A549 (cell line): ENCODE measurements around the gene PHIP. TPM values are rescaled to one million over a fixed set of nuclear protein-coding genes. Genes with fewer than 3 reads are reported as not detected.

Experiments
- ATAC-seq, 2 experiments: fragments of 200-7000 bp in 1 of 2; fragments of >200 bp in 1 of 2; cut with Nextera tagmentation in 1 of 2; cut with Tn5 transposase in 1 of 2; 3 replicates each; pipeline versions ENCODE4 v1.8.0 to v1.9.1; 2018 to 2020; ENCODE audit warnings: mild to moderate bottlenecking in 1 of 2, moderate library complexity in 1 of 2
- CTCF ChIA-PET: fragments of 300-600 bp; sonication (Branson Sonifier 250); formaldehyde crosslinking; extraction: SDS; loops from one replicate; lab custom pipeline; 2021; ENCODE audit warnings: antibody characterized with exemption, inconsistent platforms; lab: Yijun Ruan, JAX
- POLR2A ChIA-PET: fragments of 350-600 bp; formaldehyde crosslinking; extraction: SDS; loops from one replicate; lab custom pipeline; 2021; ENCODE audit warnings: antibody characterized with exemption, inconsistent platforms; lab: Yijun Ruan, JAX
- DNase-seq, 2 experiments: peaks; one replicate each; pipeline versions ENCODE4 v3.0.0 to v3.0.0-alpha.2; 2011 to 2016; ENCODE audit warnings: low read depth in 1 of 2, low spot score in 1 of 2
- FAIRE-seq: peaks from 2 replicates; lab custom pipeline; 2011; peaks lifted over from hg19 to GRCh38; lab: Jason Lieb, UNC
- H3K27ac ChIP-seq, 2 experiments: fragments of >200 bp; sonication (Bioruptor Twin); formaldehyde crosslinking; 3 replicates each; pipeline ENCODE4 v1.5.1; 2016 to 2017
- H3K4me1 ChIP-seq: fragments of >200 bp; sonication (Bioruptor Twin); formaldehyde crosslinking; 3 replicates; pipeline ENCODE4 v1.6.1; 2016
- H3K4me2 ChIP-seq: fragments of >200 bp; sonication (Bioruptor Twin); formaldehyde crosslinking; 3 replicates; pipeline ENCODE4 v1.6.1; 2016
- H3K4me3 ChIP-seq: fragments of >200 bp; sonication (Bioruptor Twin); formaldehyde crosslinking; 3 replicates; pipeline ENCODE4 v1.5.1; 2016
- H3K9me3 ChIP-seq: fragments of >200 bp; sonication (Bioruptor Twin); formaldehyde crosslinking; 3 replicates; pipeline ENCODE4 v1.6.1; 2016
- BCL3 ChIP-seq: fragments of >200 bp; sonication (Bioruptor Twin); formaldehyde crosslinking; IDR thresholded peaks from 3 replicates; pipeline ENCODE4 v1.6.1; 2016
- CHD2 ChIP-seq: fragments of 150-350 bp; IDR thresholded peaks from 2 replicates; pipeline ENCODE4 v1.6.1; 2014; ENCODE audit warnings: low read length; ENCODE audit not compliant: partially characterized antibody
- EHF ChIP-seq: fragments of 250-450 bp; sonication (Bioruptor Pico); IDR thresholded peaks from 2 replicates; pipeline ENCODE4 v1.5.0; 2020; ENCODE audit warnings: mild to moderate bottlenecking
- ESRRA ChIP-seq: fragments of 150-350 bp; IDR thresholded peaks from 2 replicates; pipeline ENCODE4 v1.6.1; 2014; ENCODE audit warnings: mild to moderate bottlenecking, low read length, borderline replicate concordance
- FOSB ChIP-seq: fragments of 250-450 bp; sonication (Bioruptor Pico); IDR thresholded peaks from 2 replicates; pipeline ENCODE4 v1.5.0; 2020; ENCODE audit warnings: mild to moderate bottlenecking, moderate library complexity
- FOSL2 ChIP-seq, 2 experiments: fragments of 450-650 bp in 1 of 2; fragments of >200 bp in 1 of 2; sonication (Bioruptor Twin) in 1 of 2; formaldehyde crosslinking; IDR thresholded peaks; 2 replicates each; pipeline versions ENCODE4 v1.5.0 to v1.6.1; 2016 to 2020; ENCODE audit warnings: mild to moderate bottlenecking in 1 of 2, moderate library complexity in 1 of 2
- GATA3 ChIP-seq: IDR thresholded peaks from 2 replicates; pipeline ENCODE4 v1.6.1; 2012; ENCODE audit warnings: borderline replicate concordance
- HDAC2 ChIP-seq: fragments of 200-600 bp; sonication (generic); IDR thresholded peaks from 2 replicates; pipeline ENCODE4 v1.6.1; 2016
- HOXA7 ChIP-seq: fragments of 250-450 bp; sonication (Bioruptor Pico); IDR thresholded peaks from 2 replicates; pipeline ENCODE4 v1.5.0; 2020; ENCODE audit warnings: mild to moderate bottlenecking, moderate library complexity
- KDM5A ChIP-seq: fragments of 200-600 bp; sonication (generic); IDR thresholded peaks from 2 replicates; pipeline ENCODE4 v1.6.1; 2016; ENCODE audit warnings: antibody characterized with exemption, mild to moderate bottlenecking
- NFE2L2 ChIP-seq: fragments of 150-350 bp; conservative IDR thresholded peaks from 2 replicates; pipeline ENCODE4 v1.6.1; 2014; ENCODE audit warnings: low read length
- NPAS2 ChIP-seq: fragments of 250-450 bp; sonication (Bioruptor Pico); IDR thresholded peaks from 2 replicates; pipeline ENCODE4 v1.8.0; 2022; ENCODE audit warnings: mild to moderate bottlenecking, moderate library complexity, borderline replicate concordance
- PBX3 ChIP-seq: IDR thresholded peaks from 2 replicates; pipeline ENCODE4 v1.6.1; 2012
- POLR2A ChIP-seq: IDR thresholded peaks from 2 replicates; pipeline ENCODE4 v1.6.1; 2012; ENCODE audit warnings: mild to moderate bottlenecking, low read length
- RARB ChIP-seq: fragments of 250-450 bp; sonication (Bioruptor Pico); IDR thresholded peaks from 2 replicates; pipeline ENCODE4 v1.8.0; 2021; ENCODE audit warnings: mild to moderate bottlenecking, moderate library complexity
- RCOR1 ChIP-seq: fragments of 150-350 bp; IDR thresholded peaks from 2 replicates; pipeline ENCODE4 v1.6.1; 2014; ENCODE audit warnings: antibody characterized with exemption, low read length, low read depth
- RNF2 ChIP-seq: fragments of 200-600 bp; sonication (generic); IDR thresholded peaks from 2 replicates; pipeline ENCODE4 v1.6.1; 2016; ENCODE audit warnings: low read depth, mild to moderate bottlenecking, antibody characterized with exemption, moderate library complexity, borderline replicate concordance
- SMC3 ChIP-seq: fragments of >200 bp; sonication (Bioruptor Twin); formaldehyde crosslinking; IDR thresholded peaks from 3 replicates; pipeline ENCODE4 v1.6.1; 2018; ENCODE audit warnings: inconsistent platforms
- SREBF2 ChIP-seq: fragments of 450-650 bp; IDR thresholded peaks from 2 replicates; pipeline ENCODE4 v1.6.1; 2014; ENCODE audit warnings: mild to moderate bottlenecking, moderate library complexity
- ZC3H11A ChIP-seq: fragments of 450-650 bp; IDR thresholded peaks from 2 replicates; pipeline ENCODE4 v1.6.1; 2014; ENCODE audit warnings: antibody characterized with exemption, mild to moderate bottlenecking
- WGBS: methylation state at CpG from one replicate; pipeline ENCODE4 v1.1.6; 2017; ENCODE audit errors: missing lambda C conversion rate; 5-methylcytosine and 5-hydroxymethylcytosine counted together
- polyA plus RNA-seq, 4 experiments: library from polyadenylated mRNA; depleted of rRNA in 3 of 4; stranded (reverse); fragments of >200 nt; fragmentation: RNase III in 1 of 4; extraction: RNeasy Plus Mini Kit Qiagen cat#74134 plus additional on column Dnase treatment in 1 of 4; gene quantifications; 2 replicates in 3 of 4; 3 replicates in 1 of 4; pipeline ENCODE4 v1.2.3, GENCODE V29; 2011 to 2017
- TF ChIP-seq, protein P1 (sequence below): fragments of 450-650 bp; IDR thresholded peaks from 2 replicates; pipeline ENCODE4 v1.6.1; 2014; ENCODE audit warnings: antibody characterized with exemption
- TF ChIP-seq, protein P2 (sequence below): fragments of >200 bp; sonication (Bioruptor Twin); formaldehyde crosslinking; IDR thresholded peaks from 3 replicates; pipeline ENCODE4 v1.5.1; 2016
- TF ChIP-seq, protein P3 (sequence below): fragments of 200-600 bp; sonication (generic); IDR thresholded peaks from 2 replicates; pipeline ENCODE4 v1.6.1; 2016; ENCODE audit warnings: antibody characterized with exemption, mild to moderate bottlenecking, moderate library complexity
- TF ChIP-seq, protein P4 (sequence below): IDR thresholded peaks from 2 replicates; pipeline ENCODE4 v1.6.1; 2012
- TF ChIP-seq, protein P5 (sequence below): fragments of 250-450 bp; sonication (Bioruptor Pico); IDR thresholded peaks from 2 replicates; pipeline ENCODE4 v1.5.0; 2021; ENCODE audit warnings: mild to moderate bottlenecking, moderate library complexity, borderline replicate concordance

PHIP gene
- polyA plus RNA-seq, 2 of the 4 experiments (the other 2 are of a cell fraction), result 7.2 to 14.9 TPM

GRCh38 chr6:79030023-79030422 lies 48.0 kb downstream of the PHIP start:
- H3K27ac ChIP-seq, result no peak overlapping the region
- DNase-seq, result no peak
- ChIA-PET CTCF (no interaction called here), POLR2A (no interaction called here)
- TF ChIP-seq, protein P1, sequence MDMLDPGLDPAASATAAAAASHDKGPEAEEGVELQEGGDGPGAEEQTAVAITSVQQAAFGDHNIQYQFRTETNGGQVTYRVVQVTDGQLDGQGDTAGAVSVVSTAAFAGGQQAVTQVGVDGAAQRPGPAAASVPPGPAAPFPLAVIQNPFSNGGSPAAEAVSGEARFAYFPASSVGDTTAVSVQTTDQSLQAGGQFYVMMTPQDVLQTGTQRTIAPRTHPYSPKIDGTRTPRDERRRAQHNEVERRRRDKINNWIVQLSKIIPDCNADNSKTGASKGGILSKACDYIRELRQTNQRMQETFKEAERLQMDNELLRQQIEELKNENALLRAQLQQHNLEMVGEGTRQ, result no peak
- TF ChIP-seq BCL3 (no peak), POLR2A (no peak), FOSL2 (IDR thresholded peaks at IDR 0.05) (no peak), FOSL2 (CRISPR knock-in tag; IDR thresholded peaks at IDR 0.05) (no peak), HDAC2 (no peak), NFE2L2 (no peak), ESRRA (no peak), SREBF2 (no peak), RCOR1 (no peak), GATA3 (no peak), PBX3 (no peak), EHF (CRISPR knock-in tag) (no peak), CHD2 (no peak), KDM5A (no peak), SMC3 (no peak), RNF2 (no peak), ZC3H11A (no peak)
- TF ChIP-seq, protein P2, sequence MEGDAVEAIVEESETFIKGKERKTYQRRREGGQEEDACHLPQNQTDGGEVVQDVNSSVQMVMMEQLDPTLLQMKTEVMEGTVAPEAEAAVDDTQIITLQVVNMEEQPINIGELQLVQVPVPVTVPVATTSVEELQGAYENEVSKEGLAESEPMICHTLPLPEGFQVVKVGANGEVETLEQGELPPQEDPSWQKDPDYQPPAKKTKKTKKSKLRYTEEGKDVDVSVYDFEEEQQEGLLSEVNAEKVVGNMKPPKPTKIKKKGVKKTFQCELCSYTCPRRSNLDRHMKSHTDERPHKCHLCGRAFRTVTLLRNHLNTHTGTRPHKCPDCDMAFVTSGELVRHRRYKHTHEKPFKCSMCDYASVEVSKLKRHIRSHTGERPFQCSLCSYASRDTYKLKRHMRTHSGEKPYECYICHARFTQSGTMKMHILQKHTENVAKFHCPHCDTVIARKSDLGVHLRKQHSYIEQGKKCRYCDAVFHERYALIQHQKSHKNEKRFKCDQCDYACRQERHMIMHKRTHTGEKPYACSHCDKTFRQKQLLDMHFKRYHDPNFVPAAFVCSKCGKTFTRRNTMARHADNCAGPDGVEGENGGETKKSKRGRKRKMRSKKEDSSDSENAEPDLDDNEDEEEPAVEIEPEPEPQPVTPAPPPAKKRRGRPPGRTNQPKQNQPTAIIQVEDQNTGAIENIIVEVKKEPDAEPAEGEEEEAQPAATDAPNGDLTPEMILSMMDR, result no peak
- TF ChIP-seq, protein P3, sequence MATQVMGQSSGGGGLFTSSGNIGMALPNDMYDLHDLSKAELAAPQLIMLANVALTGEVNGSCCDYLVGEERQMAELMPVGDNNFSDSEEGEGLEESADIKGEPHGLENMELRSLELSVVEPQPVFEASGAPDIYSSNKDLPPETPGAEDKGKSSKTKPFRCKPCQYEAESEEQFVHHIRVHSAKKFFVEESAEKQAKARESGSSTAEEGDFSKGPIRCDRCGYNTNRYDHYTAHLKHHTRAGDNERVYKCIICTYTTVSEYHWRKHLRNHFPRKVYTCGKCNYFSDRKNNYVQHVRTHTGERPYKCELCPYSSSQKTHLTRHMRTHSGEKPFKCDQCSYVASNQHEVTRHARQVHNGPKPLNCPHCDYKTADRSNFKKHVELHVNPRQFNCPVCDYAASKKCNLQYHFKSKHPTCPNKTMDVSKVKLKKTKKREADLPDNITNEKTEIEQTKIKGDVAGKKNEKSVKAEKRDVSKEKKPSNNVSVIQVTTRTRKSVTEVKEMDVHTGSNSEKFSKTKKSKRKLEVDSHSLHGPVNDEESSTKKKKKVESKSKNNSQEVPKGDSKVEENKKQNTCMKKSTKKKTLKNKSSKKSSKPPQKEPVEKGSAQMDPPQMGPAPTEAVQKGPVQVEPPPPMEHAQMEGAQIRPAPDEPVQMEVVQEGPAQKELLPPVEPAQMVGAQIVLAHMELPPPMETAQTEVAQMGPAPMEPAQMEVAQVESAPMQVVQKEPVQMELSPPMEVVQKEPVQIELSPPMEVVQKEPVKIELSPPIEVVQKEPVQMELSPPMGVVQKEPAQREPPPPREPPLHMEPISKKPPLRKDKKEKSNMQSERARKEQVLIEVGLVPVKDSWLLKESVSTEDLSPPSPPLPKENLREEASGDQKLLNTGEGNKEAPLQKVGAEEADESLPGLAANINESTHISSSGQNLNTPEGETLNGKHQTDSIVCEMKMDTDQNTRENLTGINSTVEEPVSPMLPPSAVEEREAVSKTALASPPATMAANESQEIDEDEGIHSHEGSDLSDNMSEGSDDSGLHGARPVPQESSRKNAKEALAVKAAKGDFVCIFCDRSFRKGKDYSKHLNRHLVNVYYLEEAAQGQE, result no peak
- FAIRE-seq, result no peak
- no peak for ATAC-seq
- no peaks in the 10 kb centered on the region for H3K9me3 ChIP-seq
- no peak overlapping the region for H3K4me2 ChIP-seq
- H3K4me3 ChIP-seq, result no peak overlapping the region
- 89% methylated on average over 2 of the region's 2 CpGs for WGBS
- no peaks in the 10 kb centered on the region for H3K4me1 ChIP-seq

GRCh38 chr6:79028641-79029314 lies 49.3 kb downstream of the PHIP start:
- H3K9me3 ChIP-seq, result no peaks in the 10 kb centered on the region
- 97% methylated on average over 1 of the region's 1 CpG for WGBS
- CTCF ChIA-PET, result no interaction called here
- H3K27ac ChIP-seq, result no peak overlapping the region
- no peak for FAIRE-seq
- DNase-seq, result no peak
- no peak overlapping the region for H3K4me2 ChIP-seq
- TF ChIP-seq, protein P4, sequence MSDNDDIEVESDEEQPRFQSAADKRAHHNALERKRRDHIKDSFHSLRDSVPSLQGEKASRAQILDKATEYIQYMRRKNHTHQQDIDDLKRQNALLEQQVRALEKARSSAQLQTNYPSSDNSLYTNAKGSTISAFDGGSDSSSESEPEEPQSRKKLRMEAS, result no peak
- TF ChIP-seq RARB, result no peak
- TF ChIP-seq NFE2L2, result no peak
- TF ChIP-seq NPAS2 (CRISPR knock-in tag), result no peak
- no peak for TF ChIP-seq FOSL2 (IDR thresholded peaks at IDR 0.05)
- TF ChIP-seq FOSL2 (CRISPR knock-in tag; IDR thresholded peaks at IDR 0.05), result no peak
- TF ChIP-seq FOSB (CRISPR knock-in tag), result no peak
- TF ChIP-seq, protein P5, sequence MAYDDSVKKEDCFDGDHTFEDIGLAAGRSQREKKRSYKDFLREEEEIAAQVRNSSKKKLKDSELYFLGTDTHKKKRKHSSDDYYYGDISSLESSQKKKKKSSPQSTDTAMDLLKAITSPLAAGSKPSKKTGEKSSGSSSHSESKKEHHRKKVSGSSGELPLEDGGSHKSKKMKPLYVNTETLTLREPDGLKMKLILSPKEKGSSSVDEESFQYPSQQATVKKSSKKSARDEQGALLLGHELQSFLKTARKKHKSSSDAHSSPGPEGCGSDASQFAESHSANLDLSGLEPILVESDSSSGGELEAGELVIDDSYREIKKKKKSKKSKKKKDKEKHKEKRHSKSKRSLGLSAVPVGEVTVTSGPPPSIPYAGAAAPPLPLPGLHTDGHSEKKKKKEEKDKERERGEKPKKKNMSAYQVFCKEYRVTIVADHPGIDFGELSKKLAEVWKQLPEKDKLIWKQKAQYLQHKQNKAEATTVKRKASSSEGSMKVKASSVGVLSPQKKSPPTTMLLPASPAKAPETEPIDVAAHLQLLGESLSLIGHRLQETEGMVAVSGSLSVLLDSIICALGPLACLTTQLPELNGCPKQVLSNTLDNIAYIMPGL (CRISPR knock-in tag), result no peak
- TF ChIP-seq SREBF2, result no peak
- TF ChIP-seq HOXA7 (CRISPR knock-in tag), result no peak
- no peak for TF ChIP-seq PBX3
- ATAC-seq, result no peak
- no peaks in the 10 kb centered on the region for H3K4me1 ChIP-seq
- no peak overlapping the region for H3K4me3 ChIP-seq
- POLR2A ChIA-PET, result no interaction called here
